NCI-H2171 treated with DMSO at 0.1 percent for 48 hours (cell line): ENCODE measurements around the gene ETNK2.
"Not testable (repeated sequence)": the region's sequence is repeated elsewhere in the genome, so short reads cannot be mapped to it uniquely, and the experiment has no call there.

Source experiments
- DNase-seq: peaks from one replicate; lab custom pipeline; 2025; lab: John Stamatoyannopoulos, UW

ETNK2 gene

DNA sequence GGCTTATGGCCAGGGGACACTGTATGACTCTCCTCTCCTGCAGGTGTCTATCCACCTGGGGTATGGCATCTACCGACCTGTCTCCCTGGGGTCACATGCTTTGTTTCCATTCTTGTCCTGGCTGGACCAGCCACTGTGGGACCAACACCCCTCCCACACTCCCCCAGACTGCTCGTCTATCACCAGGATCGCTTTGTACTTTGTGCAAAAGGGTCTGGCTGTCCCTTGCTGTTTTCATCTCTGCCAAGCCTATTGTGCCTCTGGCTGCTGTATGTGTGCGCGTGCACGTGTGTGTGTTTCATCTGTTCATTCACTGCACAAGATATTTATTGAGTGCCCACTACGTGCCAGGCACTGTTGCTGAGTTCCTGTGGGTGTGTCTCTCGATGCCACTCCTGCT is 25.5 kb downstream of the ETNK2 start:
- DNase-seq, result no peak

DNA sequence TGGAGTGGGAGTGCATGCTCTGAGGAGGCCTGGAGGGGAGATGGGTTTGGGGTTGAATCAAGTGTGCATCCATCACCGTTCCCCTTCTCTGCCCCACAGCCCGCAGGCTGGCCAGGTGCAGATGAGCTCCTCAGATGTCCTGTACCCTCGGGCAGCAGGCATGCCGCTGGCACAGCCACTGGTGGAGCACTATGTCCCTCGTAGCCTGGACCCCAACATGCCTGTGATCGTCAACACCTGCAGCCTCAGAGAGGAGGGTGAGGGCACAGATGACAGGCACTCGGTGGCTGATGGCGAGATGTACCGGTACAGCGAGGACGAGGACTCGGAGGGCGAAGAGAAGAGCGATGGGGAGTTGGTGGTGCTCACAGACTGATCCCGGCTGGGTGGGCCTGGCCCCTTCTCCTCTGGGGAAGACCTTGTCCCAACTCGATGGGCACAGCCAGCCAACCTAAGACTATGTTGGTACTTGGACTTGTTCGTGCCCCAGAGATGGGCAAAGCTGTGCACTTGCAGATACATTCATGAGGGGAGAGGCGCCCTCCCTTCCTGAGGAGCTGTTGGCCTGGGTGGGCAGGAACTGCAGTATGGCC is 26.0 kb downstream of the ETNK2 start:
- no peak for DNase-seq

DNA sequence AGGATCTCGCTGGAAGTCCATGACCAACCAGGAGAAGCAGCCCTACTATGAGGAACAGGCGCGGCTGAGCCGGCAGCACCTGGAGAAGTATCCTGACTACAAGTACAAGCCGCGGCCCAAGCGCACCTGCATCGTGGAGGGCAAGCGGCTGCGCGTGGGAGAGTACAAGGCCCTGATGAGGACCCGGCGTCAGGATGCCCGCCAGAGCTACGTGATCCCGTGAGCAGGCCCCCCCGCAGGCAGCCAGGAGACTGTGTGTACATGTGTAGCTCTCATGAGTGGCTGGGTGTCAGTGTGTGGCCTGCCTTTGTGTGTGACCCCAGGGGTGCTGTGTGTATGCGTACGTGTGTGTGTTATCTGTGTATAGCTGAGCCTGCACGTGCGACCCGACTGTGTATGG is 27.2 kb downstream of the ETNK2 start:
- no peak for DNase-seq

DNA sequence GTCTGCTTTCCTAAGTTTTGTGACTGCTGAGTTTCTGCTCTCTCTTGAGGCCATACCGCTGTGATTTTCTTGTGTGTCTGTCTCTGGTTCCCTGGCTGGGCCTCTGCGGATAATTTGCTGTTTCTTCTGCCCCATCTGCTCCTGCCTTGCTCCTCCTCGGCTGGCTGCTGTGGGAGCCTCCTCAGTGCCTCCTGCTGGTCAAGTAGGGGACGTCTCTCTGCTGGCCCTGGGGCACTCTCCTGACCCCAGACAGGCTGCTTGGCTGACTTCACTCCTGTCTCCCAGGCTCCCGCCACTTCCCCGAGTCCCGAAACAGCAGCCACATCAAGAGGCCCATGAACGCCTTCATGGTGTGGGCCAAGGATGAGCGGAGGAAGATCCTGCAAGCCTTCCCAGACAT is 28.5 kb downstream of the ETNK2 start:
- no peak for DNase-seq

DNA sequence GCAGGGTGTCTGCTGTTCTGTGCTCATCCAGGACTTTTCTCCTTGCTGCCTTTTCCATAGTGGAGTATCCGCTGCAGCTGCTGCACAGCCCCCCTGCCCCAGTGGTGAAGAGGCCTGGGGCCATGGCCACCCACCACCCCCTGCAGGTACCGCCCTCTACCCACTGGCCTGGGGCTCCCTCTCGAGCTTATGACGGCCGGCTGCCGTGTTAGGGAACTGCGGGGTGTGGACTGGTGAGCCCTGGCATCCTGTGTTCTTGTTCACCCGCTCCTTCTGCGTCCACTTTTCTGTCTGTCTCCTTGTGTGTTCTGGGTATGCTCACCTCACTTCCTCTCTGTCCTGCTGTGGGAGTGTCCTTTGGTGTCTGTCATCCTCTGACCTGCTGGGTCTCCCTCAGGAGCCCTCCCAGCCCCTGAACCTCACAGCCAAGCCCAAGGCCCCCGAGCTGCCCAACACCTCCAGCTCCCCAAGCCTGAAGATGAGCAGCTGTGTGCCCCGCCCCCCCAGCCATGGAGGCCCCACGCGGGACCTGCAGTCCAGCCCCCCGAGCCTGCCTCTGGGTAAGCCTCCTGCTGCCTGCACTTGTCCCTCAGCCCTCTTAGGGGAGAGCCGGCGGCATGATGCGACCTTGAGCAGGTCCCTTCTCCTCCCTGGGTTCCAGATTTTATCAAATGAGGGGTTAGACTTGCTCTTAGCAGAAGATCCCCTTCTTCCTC is 29.8 kb downstream of the ETNK2 start:
- no peak for DNase-seq

DNA sequence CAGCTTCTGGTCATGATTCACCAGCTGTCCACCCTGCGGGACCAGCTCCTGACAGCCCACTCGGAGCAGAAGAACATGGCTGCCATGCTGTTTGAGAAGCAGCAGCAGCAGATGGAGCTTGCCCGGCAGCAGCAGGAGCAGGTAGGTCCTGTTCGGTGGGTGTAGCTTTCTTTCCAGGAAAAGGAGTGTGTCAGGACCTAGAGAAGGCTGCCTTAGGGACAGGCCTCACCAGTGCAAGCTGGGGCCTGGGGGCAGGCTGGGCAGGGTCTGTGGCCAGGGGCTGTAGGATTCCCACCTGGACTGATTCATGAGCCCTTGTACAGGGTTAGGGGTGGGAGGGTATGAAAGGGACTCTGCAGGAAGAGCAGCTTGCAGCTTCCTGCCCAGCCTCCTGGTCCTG is 35.3 kb downstream of the ETNK2 start:
- no peak for DNase-seq

DNA sequence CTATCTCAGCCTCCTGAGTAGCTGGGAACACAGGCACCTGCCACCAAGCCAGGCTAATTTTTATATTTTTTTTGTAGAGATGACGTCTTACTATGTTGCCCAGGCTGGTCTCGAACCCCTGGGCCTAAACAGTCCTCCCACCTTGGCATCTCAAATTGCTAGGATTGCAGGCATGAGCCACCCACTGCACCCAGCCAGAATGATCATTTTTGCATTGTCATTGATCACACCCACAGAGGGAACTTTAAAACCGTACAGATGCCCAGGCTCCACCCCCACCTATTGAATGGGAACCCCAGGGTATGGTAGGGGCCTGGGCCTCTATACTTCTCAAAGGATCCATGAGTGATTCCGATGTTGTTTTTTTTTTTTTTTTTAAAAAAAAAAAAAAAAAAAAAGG is 36.7 kb downstream of the ETNK2 start:
- no peak for DNase-seq

DNA sequence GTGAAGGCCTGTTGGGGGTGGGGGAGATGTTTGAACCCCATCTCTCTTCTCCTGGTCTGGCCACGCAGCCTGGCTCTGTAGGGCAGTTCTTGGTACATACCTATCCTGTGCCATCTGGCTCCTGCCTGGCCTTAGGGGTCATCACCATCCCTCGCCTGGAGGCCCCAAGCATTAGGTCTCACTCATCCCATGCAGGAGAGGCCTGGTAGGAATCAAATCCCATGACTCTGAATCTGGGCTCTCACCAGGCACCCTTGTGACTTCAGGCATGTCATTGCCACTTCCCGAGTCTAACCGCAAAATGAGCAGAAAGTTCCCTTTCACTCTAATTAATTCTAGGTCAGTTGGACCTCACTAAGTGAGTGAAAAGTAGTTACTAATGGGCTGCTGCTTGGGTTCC is 37.2 kb downstream of the ETNK2 start:
- no peak for DNase-seq

DNA sequence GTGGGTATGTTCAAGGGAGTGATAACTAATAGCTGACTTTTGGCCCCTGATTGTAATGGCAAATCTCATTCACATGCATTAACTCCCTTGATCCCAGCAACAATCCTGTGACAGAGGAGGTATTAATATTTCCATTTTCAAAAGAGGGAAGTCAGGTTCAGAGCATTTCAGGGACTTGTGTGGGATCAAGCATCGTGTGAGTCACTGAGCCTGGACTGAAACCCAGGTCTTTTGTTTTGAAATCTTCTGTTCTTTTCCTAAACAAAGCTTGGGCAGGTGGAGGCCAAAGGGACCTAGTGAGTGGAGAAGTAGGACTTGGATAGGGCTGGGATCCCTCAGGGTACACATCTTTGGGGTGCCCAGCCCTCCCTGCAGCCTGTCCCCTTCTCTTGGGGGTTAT is 37.9 kb downstream of the ETNK2 start:
- DNase-seq, result no peak

DNA sequence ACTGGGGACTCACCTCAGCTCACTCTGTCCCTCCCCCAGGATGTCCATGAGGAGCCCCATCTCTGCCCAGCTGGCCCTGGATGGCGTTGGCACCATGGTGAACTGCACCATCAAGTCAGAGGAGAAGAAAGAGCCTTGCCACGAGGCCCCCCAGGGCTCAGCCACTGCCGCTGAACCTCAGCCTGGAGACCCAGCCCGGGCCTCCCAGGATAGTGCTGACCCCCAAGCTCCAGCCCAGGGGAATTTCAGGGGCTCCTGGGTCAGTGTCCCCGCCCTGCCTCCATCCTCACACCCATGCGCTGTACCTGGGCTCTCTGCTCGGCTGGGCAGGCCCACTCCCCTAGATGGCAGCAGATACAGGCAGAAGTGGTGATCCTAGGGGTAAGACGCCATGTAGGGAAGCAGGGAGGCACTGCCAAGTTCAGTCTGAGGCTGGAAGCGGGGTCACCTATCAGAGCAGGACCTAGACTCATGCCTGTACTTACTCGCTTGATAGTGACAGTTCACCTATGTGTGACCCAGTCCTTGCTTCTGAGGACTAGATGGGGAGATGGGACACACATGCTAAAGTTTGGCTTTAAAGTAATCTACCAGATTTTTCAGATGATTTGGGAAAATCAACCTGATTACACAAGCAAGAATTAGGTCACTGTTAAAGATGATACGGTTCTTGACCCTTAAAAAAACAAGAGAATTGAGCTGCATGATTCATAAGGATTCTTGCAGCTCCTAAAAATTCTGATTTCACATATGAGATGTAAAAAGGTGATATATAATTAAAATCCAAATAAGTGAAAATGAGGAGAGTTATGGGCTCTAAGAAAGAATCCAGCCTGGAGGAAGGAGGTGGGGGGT is 38.7 kb downstream of the ETNK2 start:
- DNase-seq, result no peak

DNA sequence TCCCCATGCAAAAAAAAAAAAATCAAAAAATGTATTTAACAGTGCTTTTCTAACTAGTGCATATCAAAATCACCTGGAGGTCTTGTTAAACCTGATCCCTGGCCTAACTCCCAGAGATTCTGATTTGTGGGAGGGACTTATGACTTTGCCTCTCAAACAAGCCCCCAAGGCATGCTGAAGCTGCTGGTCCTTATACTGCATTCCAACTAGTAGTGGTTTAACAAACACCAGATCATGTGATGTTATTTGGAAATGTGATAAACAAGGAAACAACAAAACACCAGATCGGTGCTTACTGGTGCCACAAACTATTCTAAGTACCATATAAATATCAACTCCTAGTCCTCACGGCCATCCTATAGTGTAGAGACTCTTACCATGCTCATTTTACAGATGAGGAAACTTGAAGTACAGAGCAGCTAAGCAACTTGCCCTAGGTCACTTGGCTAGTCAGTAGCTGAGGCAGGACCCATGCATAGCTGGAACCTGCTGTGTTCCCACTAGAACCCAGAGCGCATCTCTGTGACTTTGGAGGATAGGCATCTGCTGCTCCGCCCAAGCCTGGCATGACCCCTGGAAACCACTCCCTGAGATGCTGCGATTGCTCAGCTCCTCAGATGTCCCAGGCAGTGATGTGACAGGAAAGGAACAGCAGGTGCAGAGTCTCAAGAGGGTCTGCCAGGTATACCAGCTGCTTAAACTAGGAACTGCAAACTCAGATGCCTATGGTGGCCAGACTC is 40.8 kb downstream of the ETNK2 start:
- peak; percentile 63 for DNase-seq

DNA sequence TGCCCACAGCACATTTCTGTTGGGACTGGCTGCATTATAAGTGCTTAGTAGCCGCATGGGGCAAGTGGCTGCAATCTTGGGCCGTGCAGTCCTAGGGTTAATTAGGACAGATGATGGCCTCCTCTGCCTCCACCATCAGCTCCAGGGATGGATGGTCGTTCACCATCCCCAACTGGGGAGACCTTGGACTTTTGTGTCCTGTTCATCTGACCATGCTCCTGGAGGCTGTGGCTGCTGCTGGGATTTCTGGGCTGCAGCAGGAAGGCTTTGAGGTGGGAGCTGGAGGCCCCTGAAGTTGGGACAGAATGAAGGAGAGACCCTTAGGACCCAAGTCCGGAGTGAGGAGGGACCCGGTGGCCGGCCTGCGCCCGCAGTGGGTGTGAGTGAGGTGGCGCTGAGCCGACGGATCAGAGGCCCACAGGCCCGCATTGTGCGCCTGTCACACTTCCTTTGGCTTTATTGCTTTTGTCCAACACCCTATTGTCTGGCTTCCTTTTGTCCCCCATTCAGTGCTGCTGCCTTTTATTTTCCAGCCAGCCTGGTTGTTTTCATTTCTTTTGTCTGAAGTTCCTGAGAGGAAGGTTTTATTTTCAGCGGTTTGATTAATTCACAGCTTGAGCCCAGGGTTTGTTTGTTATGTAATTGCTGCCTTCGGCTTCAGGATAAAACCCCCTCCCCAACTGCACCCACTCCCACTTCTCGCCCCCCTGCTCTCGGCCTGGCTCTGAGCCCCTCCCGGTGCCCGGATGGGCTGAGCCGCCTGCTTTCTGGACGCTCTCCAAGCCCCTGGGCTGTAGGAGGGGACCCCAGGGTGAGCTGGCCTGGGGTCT is 43.3 kb downstream of the ETNK2 start:
- DNase-seq, result no peak

DNA sequence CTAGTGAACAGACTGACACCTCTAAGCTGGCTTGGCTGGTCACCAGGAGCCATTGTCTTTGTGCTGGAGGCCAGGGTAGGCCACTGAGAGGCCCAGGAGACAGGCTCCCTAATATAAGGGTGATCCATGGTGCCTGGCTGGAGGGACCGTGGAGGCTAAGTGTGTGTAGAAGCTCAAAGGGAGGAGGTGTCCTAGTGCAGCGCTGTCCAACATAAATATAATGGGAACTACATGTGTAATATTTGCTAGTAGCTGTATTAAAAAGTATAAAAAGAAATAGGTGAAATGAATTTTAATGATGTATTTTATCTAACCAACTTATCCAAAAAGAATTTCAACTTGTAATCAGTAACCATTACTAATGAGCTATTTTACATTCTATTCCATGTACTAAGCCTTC is 44.0 kb downstream of the ETNK2 start:
- DNase-seq, result no peak

DNA sequence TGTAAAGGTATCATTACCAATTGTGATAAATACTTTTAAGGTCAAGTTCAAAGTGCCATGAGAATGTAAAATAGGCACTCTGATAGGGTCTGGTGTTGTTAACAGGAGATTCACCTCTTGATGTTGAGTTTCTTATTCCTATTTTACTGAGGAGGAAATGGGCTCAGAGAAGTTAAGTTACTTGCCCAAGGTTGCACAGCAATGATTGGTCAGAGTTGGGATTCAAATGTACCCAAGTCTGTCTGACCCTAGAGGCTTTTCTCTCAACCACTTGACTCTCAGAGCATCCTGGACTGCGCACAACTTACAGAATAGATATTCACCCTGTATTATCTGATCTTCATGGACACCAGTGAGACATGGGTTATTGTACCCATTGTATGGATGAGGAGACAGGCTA is 45.0 kb downstream of the ETNK2 start:
- DNase-seq, result no peak

DNA sequence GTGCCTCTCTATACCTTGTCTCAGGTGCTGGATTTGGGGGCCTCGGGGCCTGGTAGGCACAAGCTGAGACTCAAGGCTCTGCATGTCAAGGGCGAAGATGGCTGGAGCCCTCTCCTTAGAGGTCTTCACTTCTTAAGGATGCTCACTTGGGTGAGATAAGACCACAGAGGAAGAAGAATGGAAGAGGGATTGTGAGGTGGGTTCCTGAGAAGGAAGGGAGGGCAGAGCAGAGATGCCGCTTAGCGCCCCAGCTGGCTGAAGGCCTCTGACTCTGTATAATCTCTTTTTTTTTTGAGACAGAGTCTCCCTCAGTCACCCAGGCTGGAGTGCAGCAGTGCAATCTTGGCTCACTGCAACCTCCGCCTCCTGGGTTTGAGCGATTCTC is 46.7 kb downstream of the ETNK2 start:
- no peak for DNase-seq

DNA sequence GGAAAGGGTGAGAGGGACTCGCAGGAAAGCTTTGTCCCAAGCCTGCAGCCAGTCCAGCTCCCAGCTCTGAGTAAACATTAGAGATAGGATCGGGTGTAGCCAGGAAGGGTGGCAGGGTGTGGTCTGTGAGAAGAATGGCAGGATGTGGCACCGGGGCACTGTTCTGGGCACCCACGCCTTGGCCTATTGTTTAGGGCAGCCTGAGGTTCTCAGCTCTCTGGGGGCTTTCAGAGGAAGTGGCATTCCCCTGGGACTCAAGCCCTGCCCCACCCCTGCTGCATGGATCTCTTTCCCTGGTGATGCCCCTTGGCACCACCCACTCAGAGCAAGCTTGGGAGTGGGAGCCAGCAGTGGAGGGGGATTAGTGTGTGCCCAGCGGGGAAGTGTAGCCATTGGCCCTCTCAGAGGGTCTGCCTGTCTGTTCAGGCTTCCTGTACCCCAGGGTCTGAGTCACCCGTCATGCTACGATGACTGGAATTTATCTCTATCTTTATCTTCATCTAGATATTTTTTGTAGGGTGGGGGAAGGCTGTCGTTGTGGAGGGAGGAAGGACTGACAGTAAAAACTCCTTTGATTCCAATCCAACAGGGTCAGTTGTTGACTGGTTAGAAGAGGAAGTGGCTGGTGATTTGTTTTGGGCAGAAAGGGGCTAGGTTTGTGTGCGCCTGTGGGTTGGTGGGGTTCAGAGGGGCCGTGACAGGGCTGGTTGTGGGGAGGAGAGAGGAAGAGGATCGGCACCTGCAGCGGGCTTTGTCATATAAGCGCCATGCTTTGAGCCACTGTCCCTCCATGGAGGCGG is 47.3 kb downstream of the ETNK2 start:
- DNase-seq, result no peak

DNA sequence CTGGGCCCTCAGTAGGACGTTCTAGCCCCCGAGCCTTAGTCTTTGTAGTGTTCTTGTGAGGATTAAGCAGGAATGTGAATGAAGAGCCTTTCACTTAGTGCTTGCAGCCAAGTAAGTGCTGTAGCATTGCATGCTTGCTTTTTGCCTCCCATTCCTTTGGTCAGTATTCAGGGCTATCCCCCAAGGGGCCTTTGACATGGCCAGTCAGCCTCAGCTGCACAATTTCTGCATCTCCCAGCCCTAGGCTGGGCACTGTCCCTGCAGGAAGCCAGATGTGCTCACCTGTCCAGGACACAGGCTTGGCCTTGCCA is 48.5 kb downstream of the ETNK2 start:
- DNase-seq, result no peak

DNA sequence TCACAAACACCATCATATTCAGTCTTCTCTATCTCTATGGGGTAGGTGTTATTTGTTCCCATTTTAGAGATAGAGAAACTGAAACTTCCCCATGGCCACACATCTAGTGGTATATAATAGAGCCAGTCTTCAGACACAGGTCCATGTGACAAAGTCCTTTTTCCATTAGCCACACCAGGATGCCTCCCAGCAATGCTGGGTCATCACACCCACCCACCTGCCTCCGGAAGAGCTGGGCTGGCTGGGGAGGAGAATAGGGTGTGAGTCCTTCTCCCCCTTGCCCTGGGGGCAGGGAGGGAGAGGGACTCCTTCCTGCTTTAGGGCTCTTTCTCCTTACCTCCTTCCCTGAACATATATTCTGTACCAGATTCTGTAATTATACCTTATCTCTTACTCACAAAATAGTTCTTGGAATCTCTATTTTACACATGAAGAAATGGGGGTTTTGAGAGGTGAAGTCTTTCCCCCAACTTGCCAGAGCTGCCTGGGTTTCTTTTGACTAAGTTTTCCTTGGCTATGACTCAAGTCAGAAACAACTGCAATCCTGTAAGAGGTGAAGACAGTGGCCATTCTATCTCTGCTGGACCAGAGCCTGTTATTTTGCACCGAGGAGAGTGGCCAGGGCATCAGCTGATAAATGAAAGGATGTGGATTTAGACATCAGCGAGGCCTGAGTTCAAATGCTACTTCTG is 49.0 kb downstream of the ETNK2 start:
- no peak for DNase-seq

DNA sequence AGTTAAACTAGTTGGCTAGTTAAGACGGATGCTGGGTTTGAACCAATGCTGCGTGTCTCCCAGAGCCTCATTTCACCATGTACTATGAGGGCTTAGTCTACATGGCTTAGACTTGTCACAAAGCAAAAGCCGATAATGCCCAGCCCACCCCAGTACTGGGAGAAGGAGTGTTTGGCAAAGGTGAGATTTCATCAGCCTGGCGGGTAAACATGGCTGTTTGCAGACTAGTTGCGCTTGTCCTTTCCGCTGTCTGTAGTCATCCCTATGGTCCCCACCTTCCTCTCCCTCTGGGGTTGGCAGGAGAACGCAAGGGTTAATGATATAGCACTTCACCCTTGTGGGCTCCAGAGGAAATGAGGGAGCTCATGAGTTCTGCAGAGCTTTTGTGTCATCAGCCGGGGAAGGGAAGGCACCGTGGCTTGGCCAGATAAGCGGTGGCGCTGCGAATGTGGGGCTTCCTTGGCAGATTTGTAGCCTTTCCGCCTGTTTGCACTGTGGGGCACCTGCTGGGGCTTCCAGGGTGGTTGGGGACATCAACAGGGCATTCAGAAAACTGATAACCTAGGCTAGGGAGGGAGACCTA is 49.7 kb downstream of the ETNK2 start:
- DNase-seq, result no peak

DNA sequence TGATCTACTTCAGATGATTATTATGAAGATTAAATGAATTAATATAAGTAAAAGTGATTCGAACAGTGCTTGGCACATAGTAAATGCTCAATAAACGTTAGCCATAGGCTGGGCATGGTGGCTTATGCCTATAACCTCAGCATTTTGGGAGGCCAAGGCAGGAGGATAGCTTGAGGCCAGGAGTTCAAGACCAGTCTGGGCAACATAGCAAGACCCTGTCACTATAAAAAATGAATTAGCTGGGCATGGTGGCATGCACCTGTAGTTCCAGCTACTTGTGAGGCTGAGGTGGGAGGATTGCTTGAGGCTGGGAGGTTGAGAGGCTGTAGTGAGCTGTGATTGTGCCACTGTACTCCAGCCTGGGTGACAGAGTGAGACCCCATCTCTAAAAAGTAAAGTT is 52.1 kb downstream of the ETNK2 start:
- not testable (repeated sequence) for DNase-seq
